IPS-18c (cell line): ENCODE results near the gene SPATA31E1.
"Not testable (repeated sequence)": the region's sequence is repeated elsewhere in the genome, so short reads cannot be mapped to it uniquely, and the experiment has no call there.

Experiments
- H3K4me3 ChIP-seq: 2 replicates; pipeline ENCODE4 v1.7.0; 2013; ENCODE audit warnings: low read depth, mild to moderate bottlenecking, low read length, moderate library complexity; ENCODE audit not compliant: insufficient read depth
- H3K9me3 ChIP-seq: one replicate; pipeline ENCODE4 v1.6.1; 2013; ENCODE audit warnings: mild to moderate bottlenecking, low read length, moderate library complexity; ENCODE audit not compliant: control insufficient read depth, insufficient read depth

Gene SPATA31E1

DNA sequence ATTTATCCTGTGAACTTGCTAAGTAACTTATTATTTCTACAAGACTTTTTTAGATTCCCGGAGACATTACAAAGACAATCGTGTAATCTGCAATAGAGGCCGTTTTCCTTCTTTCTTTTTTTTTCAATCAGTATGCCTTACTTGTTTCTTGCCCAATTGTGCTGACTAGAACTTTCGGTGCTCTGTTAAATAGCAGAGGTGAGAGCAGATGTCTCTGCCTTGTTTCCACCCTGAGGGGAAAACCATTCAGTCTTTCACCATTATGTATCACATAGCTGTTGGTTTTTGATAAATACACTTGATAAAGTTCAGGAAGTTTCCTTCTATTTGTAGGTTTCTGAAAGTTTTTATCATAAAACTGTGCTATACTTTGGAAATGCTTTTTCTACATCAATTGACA lies 10.3 kb downstream of the SPATA31E1 start:
- H3K4me3 ChIP-seq = no peak overlapping the region
- H3K9me3 ChIP-seq = no peaks in the 10 kb centered on the region

DNA sequence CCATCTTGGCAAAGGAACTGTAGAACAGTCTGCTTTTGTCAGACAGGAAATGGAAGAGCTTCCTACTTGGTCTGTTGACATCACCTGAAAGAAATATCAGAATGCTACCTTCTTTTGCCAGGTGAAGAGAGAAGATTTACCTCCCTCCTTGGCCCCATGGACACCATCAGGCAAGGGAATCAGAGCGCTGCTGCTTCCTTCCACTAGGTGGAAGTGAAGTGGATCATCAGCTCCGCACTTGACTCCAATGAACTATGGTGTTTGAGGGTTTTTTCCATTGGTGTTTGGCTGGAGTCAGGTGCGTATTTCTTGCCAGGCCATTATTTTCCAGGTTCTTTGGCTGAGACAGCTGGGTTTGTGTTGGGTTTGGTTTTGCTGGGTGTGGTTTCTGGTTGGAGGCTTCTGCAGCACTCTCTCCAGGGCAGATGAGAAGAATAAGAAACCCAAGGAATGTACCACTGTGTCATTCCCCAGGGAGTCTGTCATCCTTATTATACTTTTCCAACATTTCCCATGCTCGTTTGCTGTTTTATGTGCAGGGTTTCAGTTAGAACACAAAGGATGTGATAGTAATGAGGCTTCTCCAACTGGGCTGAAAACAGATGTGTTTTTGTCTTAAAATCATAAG lies 12.4 kb downstream of the SPATA31E1 start:
- H3K9me3 ChIP-seq = no peaks in the 10 kb centered on the region
- H3K4me3 ChIP-seq = no peak overlapping the region

DNA sequence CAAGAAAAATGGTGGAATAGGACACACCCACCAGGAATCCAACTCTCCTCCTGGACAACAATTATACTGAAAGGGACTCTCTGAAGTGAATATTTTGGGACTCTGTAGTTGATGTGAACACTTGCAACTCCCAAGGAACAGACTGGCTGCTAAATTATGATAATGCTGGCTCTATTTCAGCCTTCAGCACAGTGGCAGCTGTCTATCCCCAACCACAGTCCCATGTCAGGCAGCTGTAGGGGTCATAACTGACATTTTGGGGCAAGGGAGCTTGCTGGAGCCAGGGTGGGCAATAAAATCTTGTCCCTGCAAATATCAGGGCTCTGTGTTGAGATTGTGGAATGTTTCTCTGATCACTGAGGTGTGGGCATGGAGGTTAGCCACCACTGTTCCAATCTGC lies 14.2 kb downstream of the SPATA31E1 start:
- Histone ChIP-seq H3K4me3 (no peak overlapping the region), H3K9me3 (no peaks in the 10 kb centered on the region)

DNA sequence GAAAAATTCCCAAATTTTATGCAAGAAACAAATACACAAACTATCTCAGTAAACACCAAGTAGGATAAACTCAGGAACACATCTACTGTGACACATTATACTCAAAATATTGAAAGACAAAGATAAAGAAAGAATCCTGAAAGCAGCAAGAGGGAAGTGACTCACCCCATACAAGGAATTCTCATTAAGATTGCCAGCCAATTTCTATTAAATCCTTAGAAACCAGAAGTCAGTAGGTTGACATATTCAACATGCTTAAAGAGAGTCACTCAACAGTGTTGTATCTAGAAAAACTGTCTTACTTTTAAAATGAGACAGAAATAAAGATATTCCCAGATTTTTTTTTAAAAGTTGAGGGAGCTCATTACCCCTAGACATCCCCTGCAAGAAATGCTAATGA lies 15.5 kb downstream of the SPATA31E1 start:
- Histone ChIP-seq H3K4me3 (no peak overlapping the region), H3K9me3 (no peaks in the 10 kb centered on the region)

DNA sequence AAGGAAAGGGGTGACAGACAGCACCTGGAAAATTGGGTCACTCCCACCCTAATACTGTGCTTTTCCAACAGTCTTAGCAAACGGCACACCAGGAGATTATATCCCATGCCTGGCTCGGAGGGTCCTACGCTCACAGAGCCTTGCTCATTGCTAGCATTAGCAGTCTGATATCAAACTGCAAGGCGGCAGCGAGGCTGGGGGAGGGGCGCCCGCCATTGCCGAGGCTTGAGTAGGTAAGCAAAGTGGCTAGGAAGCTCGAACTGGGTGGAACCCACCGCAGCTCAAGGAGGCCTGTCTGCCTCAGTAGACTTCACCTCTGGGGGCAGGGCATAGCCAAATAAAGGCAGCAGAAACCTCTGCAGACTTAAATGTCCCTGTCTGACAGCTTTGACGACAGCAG lies 19.7 kb downstream of the SPATA31E1 start:
- H3K9me3 ChIP-seq, H3K4me3 ChIP-seq: not testable (repeated sequence)

DNA sequence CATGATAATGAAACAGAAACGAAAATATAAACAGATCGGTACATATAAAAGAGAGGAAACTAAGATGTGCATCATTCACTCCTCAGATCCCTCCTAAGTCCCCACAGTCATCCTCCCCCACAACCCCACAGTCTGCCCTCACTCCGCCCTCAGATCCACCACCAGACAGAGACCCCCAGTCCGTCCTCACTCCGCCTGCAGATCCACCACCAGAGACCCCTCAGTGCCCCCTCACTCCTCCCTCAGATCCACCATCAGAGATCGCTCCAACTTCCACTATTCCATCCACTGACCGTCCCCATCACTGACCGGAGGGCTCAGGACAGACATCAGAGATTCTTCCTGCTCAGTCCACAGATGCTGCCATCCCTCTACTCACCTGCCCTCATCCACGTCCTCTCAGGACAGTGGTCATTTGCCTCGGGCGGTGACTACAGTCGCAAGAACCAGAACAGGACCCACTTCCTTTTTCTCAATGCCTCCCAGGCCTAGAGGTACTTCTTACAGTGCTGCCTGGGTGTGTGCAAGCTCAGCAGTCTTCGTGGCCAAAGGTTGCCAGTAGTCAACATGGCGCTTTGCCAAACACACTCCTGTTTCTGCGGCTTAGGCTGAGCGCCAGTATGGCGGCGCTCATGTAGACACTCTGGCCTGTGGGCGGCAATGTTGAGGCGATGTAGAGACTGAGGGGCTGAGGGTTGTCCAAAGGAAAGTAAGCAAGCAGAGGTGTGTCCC lies 26.8 kb downstream of the SPATA31E1 start:
- Histone ChIP-seq H3K9me3 (no peaks in the 10 kb centered on the region), H3K4me3 (no peak overlapping the region)

DNA sequence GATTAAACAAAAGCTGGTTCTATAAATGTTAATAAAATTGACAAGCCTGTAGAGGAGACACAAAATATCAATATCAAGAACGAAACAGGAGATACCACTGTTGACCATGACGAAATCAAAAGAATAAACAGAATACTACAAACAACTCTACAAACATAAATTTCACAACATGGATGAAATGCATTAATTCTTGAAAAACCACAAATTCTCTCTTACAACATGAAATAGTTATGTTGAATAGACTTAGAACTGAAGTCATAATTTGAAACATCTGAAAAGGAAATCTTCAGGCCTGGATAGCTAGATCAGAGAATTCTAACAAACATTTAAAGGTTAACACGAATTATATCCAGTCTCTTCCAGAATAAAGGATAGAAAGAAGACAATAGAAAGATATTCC lies 28.1 kb downstream of the SPATA31E1 start:
- Histone ChIP-seq H3K4me3 (no peak overlapping the region), H3K9me3 (no peaks in the 10 kb centered on the region)

DNA sequence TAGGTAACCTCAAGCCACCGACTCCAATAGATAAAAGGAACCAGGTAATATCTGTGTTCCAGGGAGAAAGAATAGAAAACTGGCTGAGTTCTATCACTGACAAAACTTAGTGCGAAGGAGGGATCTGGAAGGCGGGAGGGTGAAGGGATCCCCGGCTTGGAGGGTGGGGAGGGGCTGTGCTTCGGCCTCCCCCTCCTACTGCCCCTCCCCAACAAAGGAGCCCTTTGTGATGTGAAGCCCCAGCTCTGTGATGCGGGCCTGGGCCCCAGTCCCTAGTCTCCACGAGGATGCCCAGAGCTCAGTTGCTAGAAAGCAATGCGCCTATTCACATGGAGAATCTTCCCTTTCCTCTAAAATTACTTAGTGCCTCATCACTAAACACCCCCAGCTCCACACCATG lies 35.0 kb downstream of the SPATA31E1 start, which contains the start of gene SPATA31C1:
Gene SPATA31C1, plus strand, starts transcription at position 301 of the 400 bp plus-strand sequence.
- not testable (repeated sequence) for H3K9me3 ChIP-seq, H3K4me3 ChIP-seq

DNA sequence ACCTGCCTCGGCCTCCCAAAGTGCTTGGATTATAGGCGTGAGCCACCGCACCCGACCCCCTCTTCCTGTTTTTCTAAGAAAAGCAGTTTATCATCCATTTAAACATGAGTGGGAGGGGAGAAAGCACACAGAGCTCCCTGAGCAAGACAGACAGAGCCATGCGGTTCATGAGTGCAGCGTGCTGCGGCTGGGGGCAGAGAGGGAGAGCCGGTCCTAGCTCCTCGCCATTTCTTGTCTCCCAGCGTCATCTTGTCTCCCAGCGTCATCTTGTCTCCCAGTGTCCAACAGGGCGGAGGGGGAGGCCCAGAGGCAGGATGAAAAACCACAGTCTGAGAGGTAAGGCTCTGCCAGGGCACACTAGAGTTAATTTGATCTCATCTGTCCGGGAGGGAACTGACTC lies 36.3 kb downstream of the SPATA31E1 start:
- not testable (repeated sequence) for H3K4me3 ChIP-seq, H3K9me3 ChIP-seq

DNA sequence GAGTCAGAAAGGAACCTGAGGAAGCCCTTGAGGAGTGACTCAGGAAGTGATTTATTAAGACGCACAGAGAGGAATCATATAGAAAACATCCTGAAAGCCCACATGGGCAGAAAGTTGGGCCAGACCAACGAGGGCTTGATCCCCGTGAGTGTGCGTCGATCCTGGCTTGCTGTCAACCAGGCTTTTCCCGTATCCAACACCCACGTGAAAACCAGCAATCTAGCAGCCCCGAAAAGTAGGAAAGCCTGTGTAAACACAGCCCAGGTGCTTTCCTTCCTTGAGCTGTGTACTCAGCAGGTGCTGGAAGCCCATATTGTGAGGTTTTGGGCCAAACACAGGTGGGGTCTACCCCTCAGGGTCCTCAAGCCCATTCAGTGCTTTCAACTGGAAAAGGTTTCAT lies 38.9 kb downstream of the SPATA31E1 start:
- H3K9me3 ChIP-seq, H3K4me3 ChIP-seq: not testable (repeated sequence)

DNA sequence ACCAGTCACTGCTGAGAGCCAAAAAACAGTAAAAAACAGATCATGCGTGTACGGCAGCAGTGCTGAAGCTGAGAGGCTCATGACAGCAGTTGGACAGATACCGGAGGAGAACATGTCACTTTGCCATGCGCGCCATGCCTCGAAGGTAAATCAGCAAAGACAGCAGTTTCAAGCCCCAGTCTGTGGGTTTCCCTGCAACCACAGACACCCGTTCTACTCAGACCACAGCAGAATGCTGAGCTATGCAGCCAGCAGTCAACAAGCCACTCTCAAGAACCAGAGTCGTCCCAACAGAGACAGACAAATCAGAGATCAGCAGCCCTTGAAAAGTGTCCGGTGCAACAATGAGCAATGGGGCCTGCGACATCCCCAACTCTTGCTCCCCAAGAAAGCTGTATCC lies 40.3 kb downstream of the SPATA31E1 start:
- not testable (repeated sequence) for H3K4me3 ChIP-seq, H3K9me3 ChIP-seq

DNA sequence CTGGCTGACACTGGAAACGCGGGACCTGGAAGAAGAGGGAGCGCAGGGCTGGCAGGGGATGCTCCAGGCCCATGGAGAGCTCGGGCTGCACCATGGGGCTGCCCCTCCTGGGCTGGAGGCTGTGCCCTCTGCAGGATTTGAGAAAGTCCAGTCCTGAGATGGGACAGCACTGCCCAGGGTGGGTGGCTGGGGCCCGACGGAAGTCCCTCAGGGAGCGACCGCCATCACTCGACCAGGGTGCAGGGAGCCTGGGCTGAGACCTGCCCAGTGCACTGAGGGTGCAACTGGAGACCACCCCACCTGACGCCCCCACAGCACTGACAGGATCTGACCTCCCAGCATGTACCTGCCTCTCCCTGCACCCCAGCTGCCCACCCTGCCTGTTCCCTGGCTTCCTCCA lies 42.2 kb downstream of the SPATA31E1 start:
- not testable (repeated sequence) for H3K9me3 ChIP-seq, H3K4me3 ChIP-seq

DNA sequence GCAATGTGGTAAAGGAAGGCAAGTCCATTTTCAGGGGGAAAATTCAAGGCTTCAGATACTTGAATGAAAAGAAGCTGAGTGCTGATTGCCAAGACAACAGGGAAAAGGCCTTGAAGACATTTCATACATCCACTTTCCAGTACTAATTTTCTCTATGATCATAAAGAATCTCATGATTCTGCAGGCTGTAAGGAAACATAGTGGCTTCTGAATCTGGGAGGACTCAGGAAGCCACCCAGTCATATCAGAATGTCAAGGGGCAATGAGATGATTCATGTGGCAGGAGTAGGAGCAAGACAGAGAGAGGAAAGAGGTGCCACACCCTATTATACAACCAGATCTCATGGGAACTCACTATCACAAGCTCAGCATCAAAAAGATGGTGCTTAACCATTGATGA lies 46.5 kb downstream of the SPATA31E1 start:
- H3K9me3 ChIP-seq, H3K4me3 ChIP-seq: not testable (repeated sequence)

DNA sequence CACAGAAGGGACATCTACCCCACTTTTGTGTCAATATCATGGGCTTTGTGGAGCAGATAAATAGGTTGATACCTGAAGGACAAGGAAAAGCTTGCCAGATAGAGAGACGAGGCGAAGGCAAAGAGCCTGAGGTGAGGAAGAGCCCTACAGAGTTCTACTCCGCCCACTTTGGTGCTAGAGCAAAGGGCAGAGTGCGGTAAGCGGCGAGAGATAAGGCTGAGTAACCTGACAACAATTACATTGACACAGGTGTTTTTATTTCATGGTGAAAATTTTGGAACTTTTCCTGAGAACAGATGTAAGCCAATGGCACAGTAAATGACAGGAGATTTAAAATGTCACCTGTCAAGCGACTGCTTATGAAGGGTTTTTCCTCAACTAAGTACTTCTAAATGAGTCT lies 51.8 kb downstream of the SPATA31E1 start:
- not testable (repeated sequence) for H3K4me3 ChIP-seq, H3K9me3 ChIP-seq

DNA sequence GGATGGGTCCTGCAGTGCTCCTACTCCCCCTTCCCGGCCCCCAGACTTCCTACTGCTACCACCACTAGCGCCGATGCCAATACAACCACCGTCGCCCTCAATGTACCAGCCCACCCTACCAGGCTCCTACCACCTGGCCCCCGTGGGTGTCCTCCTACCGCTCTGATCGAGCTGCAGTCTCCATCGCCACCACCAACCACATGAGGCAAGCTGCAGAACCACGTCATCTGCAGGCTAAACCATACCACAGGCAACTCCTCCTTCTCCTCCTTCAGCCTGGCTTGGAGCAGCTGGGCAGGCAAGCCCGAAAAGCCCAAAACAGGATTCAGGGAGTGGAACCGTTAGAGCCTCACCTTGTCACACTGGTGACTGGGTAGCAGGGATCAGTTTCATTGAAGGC lies 54.7 kb downstream of the SPATA31E1 start:
- H3K9me3 ChIP-seq, H3K4me3 ChIP-seq: not testable (repeated sequence)

DNA sequence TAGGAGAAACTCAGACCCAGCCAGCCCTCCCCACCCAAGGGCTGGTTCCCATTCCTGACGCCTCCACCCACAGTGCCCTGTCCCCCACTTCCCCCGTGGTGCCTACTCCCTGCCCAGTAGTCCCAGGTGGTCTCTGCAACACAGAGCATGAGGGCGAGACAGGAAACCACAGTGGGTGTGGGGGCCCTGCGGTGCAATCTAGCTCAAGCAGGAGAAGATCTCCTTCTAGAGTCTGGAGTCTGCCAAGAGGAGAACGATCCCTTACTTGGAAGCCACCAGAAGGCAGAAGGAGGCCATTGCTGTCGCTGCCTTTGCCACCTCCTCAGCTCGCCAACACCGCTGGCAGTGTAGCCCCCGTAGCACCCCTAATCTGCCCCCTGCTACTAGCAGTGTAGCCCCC lies 55.2 kb downstream of the SPATA31E1 start:
- not testable (repeated sequence) for H3K9me3 ChIP-seq, H3K4me3 ChIP-seq

DNA sequence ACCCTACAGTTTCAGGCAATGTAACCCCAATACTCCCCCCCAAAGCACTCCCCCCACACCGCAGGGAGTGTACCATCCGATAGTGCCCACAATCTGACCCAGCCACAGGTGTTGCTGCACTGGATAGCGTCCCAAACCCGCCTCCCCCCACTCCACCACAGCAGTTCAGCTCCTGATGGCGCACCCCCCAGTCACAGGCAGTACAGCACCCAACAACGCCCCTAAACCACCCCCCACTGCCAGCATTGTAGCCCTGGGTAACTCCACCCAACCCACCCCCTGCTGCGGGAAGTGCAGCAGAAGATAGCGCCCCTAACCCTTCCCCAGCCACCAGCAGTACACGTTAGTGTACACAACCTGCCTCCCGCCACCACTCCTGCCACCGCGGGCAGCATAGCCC lies 55.7 kb downstream of the SPATA31E1 start:
- H3K9me3 ChIP-seq, H3K4me3 ChIP-seq: not testable (repeated sequence)
